H9 (cell line): ENCODE data around the gene MPP2. TPM values are rescaled to one million over a fixed set of nuclear protein-coding genes. Genes with fewer than 3 reads are reported as not detected.

Source experiments
- DNase-seq: peaks from one replicate; pipeline ENCODE4 v3.0.0-alpha.2; 2017
- H2AFZ ChIP-seq: one replicate; pipeline ENCODE4 v1.6.1; 2013; ENCODE audit warnings: mild to moderate bottlenecking, low read length, control low read depth, moderate library complexity
- H2AK5ac ChIP-seq: 2 replicates; pipeline ENCODE4 v1.6.1; 2013; ENCODE audit warnings: low read length, control low read depth, mixed read lengths; ENCODE audit not compliant: insufficient read length
- H2BK120ac ChIP-seq: one replicate; pipeline ENCODE4 v1.6.1; 2013; ENCODE audit warnings: low read depth, mild to moderate bottlenecking, low read length, control low read depth, inconsistent platforms; ENCODE audit not compliant: poor library complexity, severe bottlenecking
- H2BK12ac ChIP-seq: 2 replicates; pipeline ENCODE4 v1.6.1; 2013; ENCODE audit warnings: low read length, control low read depth, mixed read lengths, low read depth; ENCODE audit not compliant: insufficient read length
- H2BK15ac ChIP-seq: 2 replicates; pipeline ENCODE4 v1.6.1; 2013; ENCODE audit warnings: low read depth, low read length, control low read depth
- H2BK20ac ChIP-seq: one replicate; pipeline ENCODE4 v1.6.1; 2013; ENCODE audit warnings: low read depth, mild to moderate bottlenecking, low read length, control low read depth, inconsistent platforms; ENCODE audit not compliant: poor library complexity, severe bottlenecking
- H2BK5ac ChIP-seq: 2 replicates; pipeline ENCODE4 v1.6.1; 2013; ENCODE audit warnings: low read length, control low read depth, mixed read lengths; ENCODE audit not compliant: insufficient read length
- H3K14ac ChIP-seq: 2 replicates; pipeline ENCODE4 v1.6.1; 2013; ENCODE audit warnings: low read length, control low read depth; ENCODE audit not compliant: insufficient read depth
- H3K18ac ChIP-seq: 2 replicates; pipeline ENCODE4 v1.6.1; 2013; ENCODE audit warnings: low read depth, mild to moderate bottlenecking, mixed read lengths, low read length, control low read depth; ENCODE audit not compliant: insufficient read length
- H3K23ac ChIP-seq: 2 replicates; pipeline ENCODE4 v1.6.1; 2013; ENCODE audit warnings: low read length, control low read depth, mixed read lengths, low read depth; ENCODE audit not compliant: insufficient read length
- H3K23me2 ChIP-seq: 2 replicates; pipeline ENCODE4 v1.6.1; 2013; ENCODE audit warnings: low read depth, mild to moderate bottlenecking, mixed read lengths, low read length, control low read depth; ENCODE audit not compliant: insufficient read length, poor library complexity, severe bottlenecking
- H3K27ac ChIP-seq: 2 replicates; pipeline ENCODE4 v1.5.1; 2013; ENCODE audit warnings: low read length, control low read depth, mixed read lengths, low read depth; ENCODE audit not compliant: insufficient read length
- H3K27me3 ChIP-seq: 2 replicates; pipeline ENCODE4 v1.6.1; 2013; ENCODE audit warnings: low read length, control low read depth, inconsistent platforms; ENCODE audit not compliant: insufficient read depth
- H3K4ac ChIP-seq: 2 replicates; pipeline ENCODE4 v1.6.1; 2013; ENCODE audit warnings: low read depth, mild to moderate bottlenecking, control low read depth, inconsistent platforms, low read length, moderate library complexity
- H3K4me1 ChIP-seq: 2 replicates; pipeline ENCODE4 v1.6.1; 2013; ENCODE audit warnings: low read length, control low read depth, inconsistent platforms; ENCODE audit not compliant: insufficient read depth
- H3K4me2 ChIP-seq: 2 replicates; pipeline ENCODE4 v1.6.1; 2013; ENCODE audit warnings: low read length, control low read depth, mixed read lengths; ENCODE audit not compliant: insufficient read length, insufficient read depth
- H3K56ac ChIP-seq: 2 replicates; pipeline ENCODE4 v1.6.1; 2013; ENCODE audit warnings: low read depth, mild to moderate bottlenecking, mixed read lengths, low read length, control low read depth; ENCODE audit not compliant: insufficient read length
- H3K79me1 ChIP-seq: 2 replicates; pipeline ENCODE4 v1.6.1; 2013; ENCODE audit warnings: low read depth, mild to moderate bottlenecking, moderate library complexity, low read length, control low read depth, inconsistent platforms; ENCODE audit not compliant: insufficient read depth, poor library complexity, severe bottlenecking
- H3K79me2 ChIP-seq: 2 replicates; pipeline ENCODE4 v1.6.1; 2013; ENCODE audit warnings: low read length, control low read depth, inconsistent platforms; ENCODE audit not compliant: insufficient read depth
- H3K9ac ChIP-seq: 2 replicates; pipeline ENCODE4 v1.6.1; 2013; ENCODE audit warnings: low read length, control low read depth, mixed read lengths; ENCODE audit not compliant: insufficient read length; ENCODE audit errors: extremely low read depth
- H3K9me3 ChIP-seq: one replicate; pipeline ENCODE4 v1.6.1; 2013; ENCODE audit warnings: low read depth, low read length, inconsistent platforms; ENCODE audit not compliant: control insufficient read depth
- H3T11ph ChIP-seq: one replicate; pipeline ENCODE4 v1.6.1; 2013; ENCODE audit warnings: mild to moderate bottlenecking, low read length, control low read depth, inconsistent platforms
- H4K20me1 ChIP-seq: one replicate; pipeline ENCODE4 v1.6.1; 2013; ENCODE audit not compliant: control insufficient read depth, insufficient read length, insufficient read depth
- H4K5ac ChIP-seq: 2 replicates; pipeline ENCODE4 v1.6.1; 2013; ENCODE audit warnings: low read depth, mild to moderate bottlenecking, mixed read lengths, low read length, control low read depth; ENCODE audit not compliant: insufficient read length
- H4K8ac ChIP-seq: replicated peaks from 2 replicates; pipeline ENCODE4 v1.6.1; 2013; ENCODE audit warnings: low read length, control low read depth, mixed read lengths, low read depth; ENCODE audit not compliant: insufficient read length
- H4K91ac ChIP-seq: 2 replicates; pipeline ENCODE4 v1.6.1; 2013; ENCODE audit warnings: low read depth, mild to moderate bottlenecking, moderate library complexity, mixed read lengths, low read length, control low read depth; ENCODE audit not compliant: insufficient read length
- H3K27ac Mint-ChIP-seq, 3 experiments: 2 replicates in 2 of 3; 3 replicates in 1 of 3; pipeline ENCODE4 v1.8.0; 2020 to 2021; ENCODE audit warnings: mixed read lengths in 3 of 3, mild to moderate bottlenecking in 1 of 3, moderate library complexity in 1 of 3
- H3K27me3 Mint-ChIP-seq: 2 replicates; pipeline ENCODE4 v1.8.0; 2021; ENCODE audit warnings: low read depth, mild to moderate bottlenecking, moderate library complexity, mixed read lengths
- H3K36me3 Mint-ChIP-seq, 3 experiments: 2 replicates in 2 of 3; 3 replicates in 1 of 3; pipeline ENCODE4 v1.8.0; 2020 to 2021; ENCODE audit warnings: low read depth in 3 of 3, mixed read lengths in 3 of 3; ENCODE audit not compliant: insufficient read depth in 1 of 3
- H3K4me1 Mint-ChIP-seq, 2 experiments: 2 replicates each; pipeline ENCODE4 v1.8.0; 2020; ENCODE audit warnings: mixed read lengths in 2 of 2
- H3K4me3 Mint-ChIP-seq, 2 experiments: 2 replicates in 1 of 2; 3 replicates in 1 of 2; pipeline ENCODE4 v1.8.0; 2020 to 2021; ENCODE audit warnings: mild to moderate bottlenecking in 2 of 2, mixed read lengths in 2 of 2, moderate library complexity in 1 of 2
- H3K9me3 Mint-ChIP-seq, 2 experiments: 2 replicates in 1 of 2; 3 replicates in 1 of 2; pipeline ENCODE4 v1.8.0; 2020; ENCODE audit warnings: mild to moderate bottlenecking in 2 of 2, mixed read lengths in 2 of 2, moderate library complexity in 1 of 2
- WGBS: extraction: QIAGEN DNeasy Blood & Tissue Kit; methylation state at CpG from one replicate; pipeline ENCODE4 v1.1.7; 2013; ENCODE audit warnings: missing lambda C conversion rate, low lambda C conversion rate, mixed read lengths; ENCODE audit not compliant: insufficient read length; ENCODE audit errors: extremely low coverage; 5-methylcytosine and 5-hydroxymethylcytosine counted together
- total RNA-seq: library from RNA; stranded (reverse); gene quantifications from 2 replicates; pipeline ENCODE4 v1.2.1, GENCODE V29; 2021
- TF ChIP-seq, protein P1 (sequence below): fragments of 200-600 bp; sonication (generic); conservative IDR thresholded peaks from 3 replicates; pipeline ENCODE4 v1.8.0; 2021; ENCODE audit warnings: antibody characterized with exemption, mild to moderate bottlenecking

The MPP2 gene
- total RNA-seq, 1 experiment from 2014 or later, result 16.3 TPM

DNA sequence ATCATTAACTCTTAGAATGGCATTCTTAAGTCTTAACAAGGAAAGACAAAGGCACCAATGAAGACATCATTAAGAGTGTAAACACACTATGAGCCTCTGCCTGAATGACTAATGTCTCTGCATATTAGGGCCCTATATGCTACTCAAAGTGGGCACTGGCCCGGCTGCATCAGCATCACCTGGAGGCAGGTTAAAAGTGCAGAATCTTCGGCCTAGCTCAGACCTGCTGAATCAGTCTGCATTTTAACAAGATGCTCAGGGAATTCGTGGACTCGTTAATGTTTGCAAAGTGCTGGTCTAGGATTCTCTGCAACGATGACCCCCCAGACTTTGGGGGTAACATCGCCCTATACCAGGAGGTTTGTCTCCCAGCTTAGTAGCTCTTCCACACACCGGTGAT, 81.1 kb downstream of the MPP2 start:
- H3K27ac Mint-ChIP-seq, result no peak overlapping the region
- no peak overlapping the region for H4K5ac ChIP-seq
- H3K4me1 ChIP-seq, result no peaks in the 10 kb centered on the region
- H2AFZ ChIP-seq, result no peak overlapping the region
- H3K27me3 Mint-ChIP-seq, result peaks cover 1% of the 10 kb centered on the region
- no peak overlapping the region for H2BK12ac ChIP-seq
- no peak overlapping the region for H3K4ac ChIP-seq
- no peaks in the 10 kb centered on the region for H3K9me3 Mint-ChIP-seq
- H3K4me2 ChIP-seq, result no peak overlapping the region
- H2BK20ac ChIP-seq, result no peak overlapping the region
- H3K23ac ChIP-seq, result no peak overlapping the region
- no peak overlapping the region for H2BK5ac ChIP-seq
- no peaks in the 10 kb centered on the region for H3K23me2 ChIP-seq
- H4K20me1 ChIP-seq, result no peaks in the 10 kb centered on the region
- WGBS, result no CpG with 5 or more reads among the region's 7 CpGs
- no peak overlapping the region for H4K91ac ChIP-seq
- H3K14ac ChIP-seq, result no peak overlapping the region
- no peak overlapping the region for H3K56ac ChIP-seq
- no peak overlapping the region for H3K27ac ChIP-seq
- peaks cover 2 to 16% (median 7%) of the 10 kb centered on the region in 3 experiments; a peak in 6 of 7 replicates for H3K36me3 Mint-ChIP-seq
- no peak overlapping the region for H3K9ac ChIP-seq
- no peak overlapping the region for H2BK15ac ChIP-seq
- peaks cover under 1 to 5% of the 10 kb centered on the region in 2 experiments; a peak in 2 of 4 replicates for H3K4me1 Mint-ChIP-seq
- H2AK5ac ChIP-seq, result no peak overlapping the region
- H2BK120ac ChIP-seq, result no peak overlapping the region
- no peak overlapping the region for H4K8ac ChIP-seq
- no peaks in the 10 kb centered on the region for H3K79me2 ChIP-seq
- no peak for DNase-seq
- TF ChIP-seq, protein P1, sequence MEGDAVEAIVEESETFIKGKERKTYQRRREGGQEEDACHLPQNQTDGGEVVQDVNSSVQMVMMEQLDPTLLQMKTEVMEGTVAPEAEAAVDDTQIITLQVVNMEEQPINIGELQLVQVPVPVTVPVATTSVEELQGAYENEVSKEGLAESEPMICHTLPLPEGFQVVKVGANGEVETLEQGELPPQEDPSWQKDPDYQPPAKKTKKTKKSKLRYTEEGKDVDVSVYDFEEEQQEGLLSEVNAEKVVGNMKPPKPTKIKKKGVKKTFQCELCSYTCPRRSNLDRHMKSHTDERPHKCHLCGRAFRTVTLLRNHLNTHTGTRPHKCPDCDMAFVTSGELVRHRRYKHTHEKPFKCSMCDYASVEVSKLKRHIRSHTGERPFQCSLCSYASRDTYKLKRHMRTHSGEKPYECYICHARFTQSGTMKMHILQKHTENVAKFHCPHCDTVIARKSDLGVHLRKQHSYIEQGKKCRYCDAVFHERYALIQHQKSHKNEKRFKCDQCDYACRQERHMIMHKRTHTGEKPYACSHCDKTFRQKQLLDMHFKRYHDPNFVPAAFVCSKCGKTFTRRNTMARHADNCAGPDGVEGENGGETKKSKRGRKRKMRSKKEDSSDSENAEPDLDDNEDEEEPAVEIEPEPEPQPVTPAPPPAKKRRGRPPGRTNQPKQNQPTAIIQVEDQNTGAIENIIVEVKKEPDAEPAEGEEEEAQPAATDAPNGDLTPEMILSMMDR, result no peak
- no peaks in the 10 kb centered on the region for H3K79me1 ChIP-seq
- H3K4me3 Mint-ChIP-seq, result no peak overlapping the region
- H3K27me3 ChIP-seq, result no peaks in the 10 kb centered on the region
- H3K18ac ChIP-seq, result no peak overlapping the region
- no peaks in the 10 kb centered on the region for H3K9me3 ChIP-seq
- no peak overlapping the region for H3T11ph ChIP-seq
